Muscle layer of duodenum (tissue), 2 donors: Measurements from ENCODE around the gene SYNDIG1.

Experiments used
- H3K27ac ChIP-seq: one replicate; pipeline ENCODE4 v1.7.0; 2013; ENCODE audit warnings: mild to moderate bottlenecking, low read length
- H3K27me3 ChIP-seq: one replicate; pipeline ENCODE4 v1.7.0; 2013; ENCODE audit warnings: low read depth, mild to moderate bottlenecking, control low read depth, low read length
- H3K36me3 ChIP-seq, 2 donors: one replicate each; pipeline ENCODE4 v1.7.0; 2013; ENCODE audit warnings: low read length in 2 of 2, control low read depth in 1 of 2, mild to moderate bottlenecking in 1 of 2; ENCODE audit not compliant: insufficient read depth in 2 of 2, control insufficient read depth in 1 of 2
- H3K4me1 ChIP-seq, 2 donors: one replicate each; pipeline ENCODE4 v1.7.0; 2013; ENCODE audit warnings: low read length in 2 of 2, mild to moderate bottlenecking in 2 of 2, control low read depth in 1 of 2, moderate library complexity in 1 of 2; ENCODE audit not compliant: insufficient read depth in 2 of 2, control insufficient read depth in 1 of 2
- H3K4me3 ChIP-seq, 2 donors: one replicate each; pipeline ENCODE4 v1.7.0; 2013; ENCODE audit warnings: low read length in 2 of 2, low read depth in 1 of 2, mild to moderate bottlenecking in 1 of 2
- H3K9me3 ChIP-seq, 2 donors: one replicate each; pipeline ENCODE4 v1.7.0; 2013; ENCODE audit warnings: low read length in 2 of 2, control low read depth in 1 of 2, mild to moderate bottlenecking in 1 of 2; ENCODE audit not compliant: control insufficient read depth in 1 of 2
- donor health status: healthy.

The SYNDIG1 gene

GRCh38 chr20:24610341-24611115, 141.1 kb downstream of the SYNDIG1 start:
- H3K4me1 ChIP-seq, result no peaks in the 10 kb centered on the region
- no peaks in the 10 kb centered on the region for H3K9me3 ChIP-seq
- H3K36me3 ChIP-seq, result no peaks in the 10 kb centered on the region
- H3K4me3 ChIP-seq, result no peak overlapping the region
- no peaks in the 10 kb centered on the region for H3K27me3 ChIP-seq
- no peak overlapping the region for H3K27ac ChIP-seq

DNA sequence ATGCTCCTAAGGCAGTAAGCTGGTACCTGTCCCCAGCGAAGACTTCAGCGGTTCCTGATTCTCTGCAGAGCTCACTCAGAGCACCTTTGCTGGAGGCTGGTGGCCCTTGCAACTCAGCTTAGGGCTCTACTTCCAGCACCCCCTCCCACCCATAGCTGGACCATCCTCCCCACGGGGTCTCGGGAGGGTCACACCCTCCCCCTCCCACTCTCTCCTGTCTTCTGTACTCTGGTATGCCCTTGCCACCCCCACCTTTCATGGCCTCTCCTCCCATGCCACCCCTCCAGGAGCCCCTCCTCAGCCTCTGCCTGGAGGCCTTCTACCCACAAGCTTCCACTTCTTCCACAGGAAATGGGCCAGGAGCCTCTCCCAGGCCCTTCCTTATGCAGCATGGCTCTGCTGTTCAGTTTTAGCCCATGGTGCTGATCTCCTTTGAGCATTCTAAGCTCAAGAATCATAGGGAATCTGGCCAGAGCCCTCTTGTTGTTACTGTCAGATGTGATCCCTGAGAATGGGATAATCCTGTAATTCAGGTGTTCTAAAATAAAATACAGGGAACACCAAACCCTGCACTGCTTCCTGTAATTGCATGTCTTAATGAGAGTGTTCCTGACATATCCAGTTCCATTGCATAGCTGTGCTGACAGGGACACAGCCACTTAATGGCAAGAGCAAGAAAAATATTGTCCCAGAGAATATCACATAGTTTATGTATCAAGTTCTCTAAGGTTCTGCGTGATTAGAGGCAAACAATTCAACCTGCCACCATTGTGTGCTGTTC, 142.1 kb downstream of the SYNDIG1 start:
- Histone ChIP-seq H3K4me1 (no peaks in the 10 kb centered on the region), H3K36me3 (no peaks in the 10 kb centered on the region), H3K27ac (no peak overlapping the region), H3K27me3 (no peaks in the 10 kb centered on the region), H3K4me3 (no peak overlapping the region), H3K9me3 (no peaks in the 10 kb centered on the region)

GRCh38 chr20:24612799-24613775, 143.7 kb downstream of the SYNDIG1 start:
- H3K27ac ChIP-seq, result no peak overlapping the region
- no peak overlapping the region for H3K4me3 ChIP-seq
- no peaks in the 10 kb centered on the region for H3K27me3 ChIP-seq
- no peaks in the 10 kb centered on the region for H3K36me3 ChIP-seq
- no peaks in the 10 kb centered on the region for H3K4me1 ChIP-seq
- H3K9me3 ChIP-seq, result no peaks in the 10 kb centered on the region

DNA sequence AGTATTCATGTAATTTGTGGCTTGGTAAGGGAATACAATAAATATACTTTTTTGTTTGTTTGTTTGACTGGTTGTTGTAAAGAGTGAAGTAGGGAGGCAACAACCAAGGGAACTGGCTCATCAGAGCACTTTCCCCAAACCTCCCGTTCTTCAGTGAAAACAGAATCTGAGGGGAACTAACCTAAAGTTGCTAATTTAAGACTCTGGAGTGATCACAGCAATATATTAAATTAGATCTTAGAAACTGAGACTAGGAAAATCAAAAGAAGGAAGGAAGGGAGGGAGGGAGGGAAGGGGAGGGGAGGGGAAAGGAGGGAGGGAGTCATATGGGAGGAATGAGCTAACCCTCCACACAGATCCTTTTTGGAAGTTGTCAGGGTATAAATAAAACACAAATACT, 144.9 kb downstream of the SYNDIG1 start:
- no peak overlapping the region for H3K4me3 ChIP-seq
- no peaks in the 10 kb centered on the region for H3K9me3 ChIP-seq
- H3K27ac ChIP-seq, result no peak overlapping the region
- no peaks in the 10 kb centered on the region for H3K4me1 ChIP-seq
- no peaks in the 10 kb centered on the region for H3K36me3 ChIP-seq
- H3K27me3 ChIP-seq, result no peaks in the 10 kb centered on the region

GRCh38 chr20:24615353-24615752, 145.9 kb downstream of the SYNDIG1 start:
- Histone ChIP-seq H3K36me3 (no peaks in the 10 kb centered on the region), H3K27me3 (no peaks in the 10 kb centered on the region), H3K27ac (no peak overlapping the region), H3K4me1 (no peaks in the 10 kb centered on the region), H3K4me3 (no peak overlapping the region), H3K9me3 (no peaks in the 10 kb centered on the region)

- Histone ChIP-seq H3K4me1 (no peaks in the 10 kb centered on the region), H3K27ac (no peak overlapping the region), H3K36me3 (no peaks in the 10 kb centered on the region), H3K27me3 (no peaks in the 10 kb centered on the region), H3K9me3 (no peaks in the 10 kb centered on the region), H3K4me3 (no peak overlapping the region)
Measured at GRCh38 chr20:24616258-24617079, 147.0 kb downstream of the SYNDIG1 start.

DNA sequence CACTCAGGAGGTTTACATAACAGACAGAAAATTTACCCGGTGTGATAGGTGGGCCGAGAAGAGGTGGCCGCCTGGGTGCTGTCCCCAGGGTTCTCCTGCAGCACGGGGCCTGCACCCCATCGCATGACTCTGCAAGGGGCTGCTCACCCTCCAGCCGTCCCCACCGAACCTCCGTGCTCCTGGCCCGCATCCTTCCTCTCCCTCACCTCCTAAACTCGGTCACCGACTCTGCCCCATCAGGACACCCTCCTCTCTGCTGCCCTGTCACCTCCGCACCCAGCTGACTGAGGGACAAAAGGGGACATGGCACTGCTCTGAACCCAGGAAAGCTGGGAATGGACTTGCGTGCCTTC, 147.6 kb downstream of the SYNDIG1 start:
- Histone ChIP-seq H3K4me1 (no peaks in the 10 kb centered on the region), H3K27ac (no peak overlapping the region), H3K27me3 (no peaks in the 10 kb centered on the region), H3K36me3 (no peaks in the 10 kb centered on the region), H3K9me3 (no peaks in the 10 kb centered on the region), H3K4me3 (no peak overlapping the region)

DNA sequence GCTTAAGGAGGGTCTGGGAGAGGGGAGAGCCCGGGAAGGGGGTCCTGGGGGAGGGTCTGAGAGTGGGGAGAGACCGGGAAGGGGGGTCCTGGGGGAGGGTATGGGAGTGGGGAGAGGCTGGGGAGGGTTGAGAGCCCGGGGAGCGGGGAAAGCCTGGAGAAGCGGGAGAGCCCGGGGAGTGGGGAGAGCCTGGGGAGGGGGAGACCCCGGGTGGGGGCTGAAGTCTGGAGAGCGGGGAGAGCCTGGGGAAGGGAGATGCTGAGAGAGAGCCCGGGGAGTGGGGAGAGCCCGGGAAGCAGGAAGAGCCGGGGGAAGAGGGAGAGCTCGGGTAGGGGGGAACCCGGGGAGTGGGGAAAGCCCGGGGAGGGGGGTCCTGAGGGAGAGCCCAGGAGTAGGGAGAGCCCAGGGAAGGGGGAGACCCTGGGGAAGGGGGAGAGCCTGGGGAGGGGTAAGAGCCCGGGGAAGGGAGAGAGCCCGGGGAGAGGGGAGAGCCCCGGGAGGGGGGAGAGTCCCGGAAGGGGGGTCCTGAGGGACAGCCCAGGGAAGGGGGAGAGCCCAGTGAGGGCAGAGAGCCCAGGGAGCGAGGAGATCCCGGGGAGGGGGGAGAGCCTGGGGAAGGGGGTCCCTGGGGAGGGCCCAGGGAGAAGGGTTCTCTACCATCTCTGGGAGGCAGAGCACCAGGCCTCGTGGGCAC, 148.5 kb downstream of the SYNDIG1 start:
- Histone ChIP-seq H3K27me3 (no peaks in the 10 kb centered on the region), H3K9me3 (no peaks in the 10 kb centered on the region), H3K4me3 (no peak overlapping the region), H3K4me1 (no peaks in the 10 kb centered on the region), H3K36me3 (no peaks in the 10 kb centered on the region), H3K27ac (no peak overlapping the region)

GRCh38 chr20:24618739-24619138, 149.3 kb downstream of the SYNDIG1 start:
- H3K4me1 ChIP-seq, result no peaks in the 10 kb centered on the region
- no peaks in the 10 kb centered on the region for H3K36me3 ChIP-seq
- no peaks in the 10 kb centered on the region for H3K9me3 ChIP-seq
- no peaks in the 10 kb centered on the region for H3K27me3 ChIP-seq
- H3K27ac ChIP-seq, result no peak overlapping the region
- no peak overlapping the region for H3K4me3 ChIP-seq

- Histone ChIP-seq H3K4me3 (no peak overlapping the region), H3K36me3 (no peaks in the 10 kb centered on the region), H3K9me3 (no peaks in the 10 kb centered on the region), H3K27me3 (no peaks in the 10 kb centered on the region), H3K4me1 (no peaks in the 10 kb centered on the region), H3K27ac (no peak overlapping the region)
Measured at GRCh38 chr20:24619212-24619611, 149.8 kb downstream of the SYNDIG1 start.
